Midbrain (tissue), 1 donor: ENCODE measurements around the gene PCBP3.
"Not testable (repeated sequence)": the region's sequence is repeated elsewhere in the genome, so short reads cannot be mapped to it uniquely, and the experiment has no call there.

ENCODE experiments used
- DNase-seq: peaks from one replicate; lab custom pipeline; 2025; lab: John Stamatoyannopoulos, UW

Gene PCBP3

GRCh38 chr21:45827881-45828579, 184.5 kb downstream of the PCBP3 start:
- DNase-seq: no peak

GRCh38 chr21:45828580-45829570, 185.3 kb downstream of the PCBP3 start:
- no peak for DNase-seq

DNA sequence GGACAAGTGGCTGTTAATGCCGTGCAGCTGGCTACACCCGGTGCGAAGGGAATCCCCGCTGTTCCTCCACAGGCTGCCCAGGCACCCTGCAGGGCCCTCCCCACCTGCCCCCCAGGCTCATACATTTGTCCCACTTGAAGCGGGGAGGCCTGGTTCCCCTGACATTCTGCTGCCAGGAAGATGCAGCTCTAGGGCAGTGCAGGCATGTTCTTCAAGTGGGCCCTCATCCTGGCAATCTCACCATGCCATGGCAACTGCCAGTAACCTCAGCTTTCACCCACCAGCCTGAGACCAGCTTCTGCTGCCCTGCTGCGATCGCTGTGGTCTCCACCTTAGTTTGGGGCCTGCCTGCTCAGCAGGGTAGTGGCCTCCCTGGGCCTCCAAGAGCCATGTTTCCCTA, 186.1 kb downstream of the PCBP3 start:
- DNase-seq: no peak

DNA sequence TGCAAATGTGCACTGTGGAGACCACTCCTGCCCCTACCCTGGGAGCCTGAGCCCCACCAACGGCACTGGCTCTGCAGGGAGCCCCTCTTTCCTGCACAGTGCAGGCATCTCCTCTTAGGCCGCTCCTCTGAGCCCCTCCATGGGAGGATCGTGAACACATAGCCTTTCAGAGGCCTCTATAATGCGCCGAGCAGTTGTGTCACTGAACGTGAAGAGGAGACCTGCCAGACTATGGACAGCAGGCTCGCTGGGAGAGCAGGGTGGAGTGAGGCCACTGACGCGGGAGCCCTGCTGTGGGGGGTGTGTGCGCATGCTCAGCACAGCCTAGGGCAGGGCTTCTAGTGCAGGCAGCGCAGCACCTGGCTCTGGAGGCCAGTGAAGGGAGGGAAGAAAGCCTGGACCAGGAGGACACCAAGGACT, 186.7 kb downstream of the PCBP3 start:
- no peak for DNase-seq

DNA sequence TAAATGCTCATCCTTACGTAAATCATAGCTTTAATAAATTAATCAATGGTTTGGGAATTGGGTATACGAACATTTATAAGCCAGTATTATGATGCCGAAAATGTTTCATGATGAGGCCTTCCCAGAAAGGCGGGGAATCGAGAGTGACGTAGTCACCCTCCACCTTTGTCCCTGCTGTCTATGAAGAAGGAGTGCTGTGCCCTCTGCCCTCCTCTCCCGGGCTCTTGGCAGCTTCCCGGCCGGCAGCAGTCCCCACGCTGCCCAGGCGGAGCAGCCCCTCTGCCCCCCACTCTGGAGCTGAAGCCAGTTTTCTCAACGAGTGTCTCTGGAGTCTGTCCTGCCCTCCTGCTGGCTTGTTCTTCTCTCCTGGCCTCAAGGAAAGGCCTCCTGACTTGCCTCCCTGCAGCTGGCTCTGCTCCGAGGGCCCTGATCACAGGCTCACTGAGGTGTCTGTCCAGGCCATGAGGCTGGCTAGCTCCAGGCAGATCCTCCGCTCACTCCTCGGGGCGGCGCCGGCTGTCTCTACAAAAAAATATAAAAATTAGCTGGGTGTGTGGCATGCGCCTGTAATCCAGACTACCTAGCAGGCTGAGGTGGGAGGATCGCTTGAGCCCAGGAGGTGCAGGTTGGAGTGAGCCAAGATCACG, 187.3 kb downstream of the PCBP3 start:
- no peak for DNase-seq

DNA sequence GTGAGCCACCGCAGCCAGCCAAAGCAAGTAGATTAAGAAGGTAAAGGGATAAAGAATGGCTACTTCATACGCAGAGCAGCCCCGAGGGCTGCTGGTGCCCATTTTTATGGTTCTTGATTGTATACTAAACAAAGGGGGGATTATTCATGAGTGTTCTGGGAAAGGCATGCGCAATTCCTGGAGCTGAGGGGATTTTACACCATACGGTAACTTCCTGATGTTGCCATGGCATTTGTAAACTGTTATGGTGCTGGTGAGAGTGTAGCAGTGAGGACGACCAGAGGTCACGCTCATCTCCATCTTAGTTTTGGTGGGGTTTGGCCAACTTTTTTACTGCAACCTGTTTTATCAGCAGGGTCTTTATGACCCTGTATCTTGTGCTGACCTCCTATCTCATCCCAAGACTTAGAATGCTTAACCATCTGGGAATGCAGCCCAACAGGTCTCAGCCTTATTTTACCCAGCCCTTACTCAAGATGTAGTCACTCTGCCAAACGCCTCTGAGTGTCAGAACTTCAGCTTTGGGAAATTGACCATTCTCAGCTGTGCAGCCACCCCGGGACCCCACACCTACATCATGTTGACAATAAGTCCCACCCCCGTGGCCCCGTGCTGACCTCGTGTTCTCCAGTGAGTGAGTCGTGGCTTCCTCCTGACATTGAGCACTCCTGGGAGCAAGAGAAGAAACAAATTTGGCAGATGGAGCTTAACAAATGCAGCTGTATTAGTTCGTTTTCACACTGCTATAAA, 188.6 kb downstream of the PCBP3 start:
- DNase-seq: no peak

GRCh38 chr21:45832741-45833235, 189.3 kb downstream of the PCBP3 start:
- DNase-seq: not testable (repeated sequence)

- DNase-seq: peak; percentile 20
Observed at GRCh38 chr21:45833414-45833813, 189.9 kb downstream of the PCBP3 start.

GRCh38 chr21:45834026-45834715, 190.6 kb downstream of the PCBP3 start:
- no peak for DNase-seq

- no peak for DNase-seq
Observed at GRCh38 chr21:45834821-45835293, 191.3 kb downstream of the PCBP3 start.

DNA sequence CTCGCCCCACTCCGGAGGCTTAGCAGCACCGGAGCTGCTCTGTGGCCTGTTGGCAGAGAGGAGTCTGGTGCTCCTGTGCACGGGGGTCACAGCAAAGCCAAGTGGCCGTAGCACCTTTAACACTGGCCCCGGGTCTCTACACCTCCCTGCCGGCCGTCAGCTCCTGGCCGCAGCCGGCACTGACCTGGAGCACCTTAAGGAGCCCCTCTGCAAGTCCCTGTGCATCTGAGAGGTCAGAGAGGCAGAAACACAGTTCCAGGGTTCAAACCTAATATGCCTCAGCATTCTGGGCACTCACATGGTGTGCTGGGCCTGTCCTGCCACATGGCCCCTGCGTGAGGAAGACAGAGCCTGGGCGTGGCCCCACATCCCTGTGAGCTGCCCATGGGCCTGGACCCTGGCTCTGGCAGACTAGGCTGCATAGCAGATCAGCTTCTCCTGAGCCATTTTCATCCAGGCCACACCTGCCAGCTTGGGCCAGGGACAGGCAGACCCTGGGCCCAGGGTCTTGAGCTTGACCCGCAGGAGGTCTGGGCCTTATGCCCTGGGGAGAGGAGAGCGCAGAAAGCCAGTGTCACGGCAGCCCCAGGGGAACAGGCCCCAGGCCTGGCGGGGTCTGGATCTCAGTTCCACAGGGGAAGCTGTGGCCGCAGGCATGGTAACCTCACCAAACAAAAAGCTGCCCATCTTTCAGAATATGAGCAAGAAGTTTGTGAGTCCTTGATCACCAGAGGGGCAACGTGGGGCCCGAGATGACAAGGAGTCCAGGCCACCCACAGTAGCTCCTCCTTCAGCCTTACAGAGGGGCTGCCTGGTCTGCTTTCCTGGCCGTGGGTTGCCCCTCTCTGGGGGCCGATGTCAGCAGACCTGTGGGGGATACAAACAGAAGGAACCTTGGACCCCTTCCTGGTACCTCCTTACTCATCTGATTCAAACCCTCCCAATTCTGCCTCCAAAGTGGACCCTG, 192.1 kb downstream of the PCBP3 start:
- no peak for DNase-seq

DNA sequence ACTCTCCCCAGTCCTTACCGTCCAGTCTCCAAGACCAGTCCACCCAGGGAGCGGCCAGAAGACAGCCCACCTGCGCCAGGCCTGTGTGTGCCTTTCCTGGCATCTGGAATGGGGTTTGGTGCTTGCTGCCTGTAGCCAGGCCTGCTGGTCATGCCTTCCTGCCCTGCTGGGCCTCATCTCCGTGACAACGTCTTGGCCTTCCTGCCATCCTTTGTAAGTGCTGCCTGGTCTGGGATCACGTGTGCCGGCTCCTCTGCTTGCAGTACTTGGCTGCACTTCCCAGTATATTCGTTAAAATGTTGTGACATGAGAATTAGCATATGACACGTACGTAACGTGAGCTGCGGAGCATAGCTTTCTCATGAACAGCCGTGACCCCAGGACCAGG, 192.7 kb downstream of the PCBP3 start:
- DNase-seq: no peak

- no peak for DNase-seq
Observed at GRCh38 chr21:45836694-45837670, 193.5 kb downstream of the PCBP3 start.

DNA sequence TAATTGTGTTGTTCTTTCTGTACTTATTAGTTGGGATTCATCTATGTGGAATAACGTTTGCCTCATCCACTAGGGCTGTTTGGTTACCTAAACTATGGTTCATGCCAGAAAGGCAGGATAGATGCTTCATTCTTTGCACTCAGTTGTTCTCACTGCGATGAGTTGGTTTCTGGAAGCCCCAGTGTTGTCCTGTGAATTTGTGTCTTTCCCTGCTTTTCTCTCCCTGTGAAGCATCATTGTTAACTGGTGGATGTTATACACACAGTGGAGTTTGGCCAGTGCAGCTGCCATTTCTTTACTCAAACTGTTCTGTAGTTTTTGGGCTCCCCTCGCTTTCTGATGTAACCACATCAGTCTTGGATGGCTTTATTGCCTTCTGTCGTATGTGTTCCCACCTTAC, 194.4 kb downstream of the PCBP3 start:
- peak; percentile 17 for DNase-seq

DNA sequence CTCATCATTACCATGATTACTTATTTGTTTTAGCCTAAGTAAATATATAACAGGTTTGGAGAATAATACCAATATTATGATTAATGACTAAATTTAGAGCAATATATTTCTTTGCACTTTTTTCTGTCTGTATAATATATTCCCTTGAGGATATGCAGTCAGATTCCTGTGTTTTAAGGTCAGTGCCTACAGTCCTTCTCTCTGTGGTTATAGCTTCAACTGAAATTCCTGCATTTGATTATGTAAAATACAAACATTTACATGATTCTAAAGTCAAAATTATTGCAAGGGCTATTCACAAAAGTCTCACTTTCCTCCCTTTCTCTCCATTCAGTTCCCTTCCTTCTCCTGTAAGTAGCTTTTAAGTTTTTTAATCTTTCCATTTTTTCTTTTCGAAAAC, 195.1 kb downstream of the PCBP3 start:
- no peak for DNase-seq

DNA sequence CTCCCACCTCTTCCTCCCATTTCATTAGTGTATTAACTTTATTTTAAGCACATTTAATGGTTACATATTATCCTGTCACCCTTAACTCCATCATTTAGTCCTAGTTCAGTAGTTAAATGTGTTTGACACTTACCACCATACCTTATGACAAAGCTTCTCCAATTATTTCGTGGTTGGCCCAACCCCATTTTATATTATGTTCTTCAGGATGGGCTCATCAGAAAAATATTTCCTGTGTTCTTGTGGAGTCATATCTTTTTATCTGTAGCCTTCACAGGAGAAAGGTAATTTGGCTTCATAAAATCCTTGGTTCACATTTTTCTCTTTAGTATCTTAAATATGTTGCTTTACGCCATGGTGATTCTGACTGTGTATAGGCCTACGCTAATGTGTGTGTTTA, 195.7 kb downstream of the PCBP3 start:
- DNase-seq: no peak

GRCh38 chr21:45841033-45841432, 197.5 kb downstream of the PCBP3 start:
- no peak for DNase-seq

- DNase-seq: no peak
Observed at GRCh38 chr21:45843426-45843825, 199.9 kb downstream of the PCBP3 start.

DNA sequence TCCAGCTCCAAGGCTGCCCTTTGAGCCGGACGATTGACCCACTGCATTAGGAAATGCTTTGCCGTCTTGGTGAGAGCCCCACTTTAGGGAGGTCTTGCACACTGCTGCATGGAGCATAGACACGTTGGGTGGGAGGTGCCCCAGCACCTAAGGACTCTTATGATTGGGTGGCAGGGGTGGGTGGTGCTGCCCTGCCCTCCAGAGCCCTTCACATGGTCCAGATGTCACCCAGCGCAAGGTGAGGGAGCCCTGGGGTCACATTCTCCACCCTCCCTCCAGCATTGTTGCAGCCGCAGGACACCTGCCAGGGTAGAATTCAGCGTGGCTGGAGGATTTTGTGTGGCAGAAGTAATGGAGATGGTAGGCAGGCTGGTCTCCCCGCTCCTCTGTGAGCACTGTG, 200.7 kb downstream of the PCBP3 start:
- DNase-seq: no peak
